ENCODE data around the gene PAQR5.
"Not testable (repeated sequence)": the region's sequence is repeated elsewhere in the genome, so short reads cannot be mapped to it uniquely, and the experiment has no call there.

The PAQR5 gene

GRCh38 chr15:69337138-69337537 lies 38.4 kb downstream of the PAQR5 start:
- no peak overlapping the region for H3K4me2 ChIP-seq (ENCODE audit: low read length)
- H3K4me1 ChIP-seq (ENCODE audit: insufficient read depth, low read length, severe bottlenecking): no peaks in the 10 kb centered on the region
- H2AFZ ChIP-seq (ENCODE audit: low read length): no peak overlapping the region
- no peaks in the 10 kb centered on the region for H3K27me3 ChIP-seq (ENCODE audit: insufficient read depth, low read length)
- H3K79me2 ChIP-seq (ENCODE audit: insufficient read depth, low read length): no peaks in the 10 kb centered on the region
- no peaks in the 10 kb centered on the region for H3K9me2 ChIP-seq (ENCODE audit: low read depth, low read length)
- no peaks in the 10 kb centered on the region for H3K36me3 ChIP-seq (ENCODE audit: insufficient read depth, low read length)
- H4K20me1 ChIP-seq (ENCODE audit: insufficient read depth, low read length): no peaks in the 10 kb centered on the region
- no peak overlapping the region for H3K9ac ChIP-seq (ENCODE audit: low read length)
- no peaks in the 10 kb centered on the region for H3K9me3 ChIP-seq (ENCODE audit: low read length)
- no peaks in the 10 kb centered on the region for H3F3A ChIP-seq (ENCODE audit: insufficient read depth, low read length)
- no peak overlapping the region for H3K4me3 ChIP-seq (ENCODE audit: low read depth, low read length, poor library complexity, severe bottlenecking)
- no peak for TF ChIP-seq EZH2 (IDR thresholded peaks at IDR 0.05; ENCODE audit: borderline replicate concordance, low read length)
- TF ChIP-seq, protein P1, sequence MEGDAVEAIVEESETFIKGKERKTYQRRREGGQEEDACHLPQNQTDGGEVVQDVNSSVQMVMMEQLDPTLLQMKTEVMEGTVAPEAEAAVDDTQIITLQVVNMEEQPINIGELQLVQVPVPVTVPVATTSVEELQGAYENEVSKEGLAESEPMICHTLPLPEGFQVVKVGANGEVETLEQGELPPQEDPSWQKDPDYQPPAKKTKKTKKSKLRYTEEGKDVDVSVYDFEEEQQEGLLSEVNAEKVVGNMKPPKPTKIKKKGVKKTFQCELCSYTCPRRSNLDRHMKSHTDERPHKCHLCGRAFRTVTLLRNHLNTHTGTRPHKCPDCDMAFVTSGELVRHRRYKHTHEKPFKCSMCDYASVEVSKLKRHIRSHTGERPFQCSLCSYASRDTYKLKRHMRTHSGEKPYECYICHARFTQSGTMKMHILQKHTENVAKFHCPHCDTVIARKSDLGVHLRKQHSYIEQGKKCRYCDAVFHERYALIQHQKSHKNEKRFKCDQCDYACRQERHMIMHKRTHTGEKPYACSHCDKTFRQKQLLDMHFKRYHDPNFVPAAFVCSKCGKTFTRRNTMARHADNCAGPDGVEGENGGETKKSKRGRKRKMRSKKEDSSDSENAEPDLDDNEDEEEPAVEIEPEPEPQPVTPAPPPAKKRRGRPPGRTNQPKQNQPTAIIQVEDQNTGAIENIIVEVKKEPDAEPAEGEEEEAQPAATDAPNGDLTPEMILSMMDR (IDR thresholded peaks at IDR 0.05; ENCODE audit: low read length): no peak
- H3K27ac ChIP-seq (ENCODE audit: low read depth, low read length, poor library complexity, severe bottlenecking): no peak overlapping the region

- no peak overlapping the region for H3K27ac ChIP-seq (ENCODE audit: low read depth, low read length, poor library complexity, severe bottlenecking)
- no peak overlapping the region for H3K9ac ChIP-seq (ENCODE audit: low read length)
Observed at GRCh38 chr15:69338535-69339213, 40.0 kb downstream of the PAQR5 start.

GRCh38 chr15:69339214-69339543 lies 40.5 kb downstream of the PAQR5 start:
- not testable (repeated sequence) for H3K9me3 ChIP-seq (ENCODE audit: low read length); H3F3A ChIP-seq (ENCODE audit: insufficient read depth, low read length); H3K9me2 ChIP-seq (ENCODE audit: low read depth, low read length); H3K4me3 ChIP-seq (ENCODE audit: low read depth, low read length, poor library complexity, severe bottlenecking); H3K27ac ChIP-seq (ENCODE audit: low read depth, low read length, poor library complexity, severe bottlenecking); H3K36me3 ChIP-seq (ENCODE audit: insufficient read depth, low read length); H3K9ac ChIP-seq (ENCODE audit: low read length); H2AFZ ChIP-seq (ENCODE audit: low read length); H3K79me2 ChIP-seq (ENCODE audit: insufficient read depth, low read length); H3K4me2 ChIP-seq (ENCODE audit: low read length); H3K4me1 ChIP-seq (ENCODE audit: insufficient read depth, low read length, severe bottlenecking); H3K27me3 ChIP-seq (ENCODE audit: insufficient read depth, low read length); H4K20me1 ChIP-seq (ENCODE audit: insufficient read depth, low read length)

More at GRCh38 chr15:69338535-69339213, 40.0 kb downstream of the PAQR5 start:
- Histone ChIP-seq H3K9me3 (ENCODE audit: low read length) (no peaks in the 10 kb centered on the region), H3K4me3 (ENCODE audit: low read depth, low read length, poor library complexity, severe bottlenecking) (no peak overlapping the region), H3K36me3 (ENCODE audit: insufficient read depth, low read length) (no peaks in the 10 kb centered on the region), H3K4me2 (ENCODE audit: low read length) (no peak overlapping the region), H3F3A (ENCODE audit: insufficient read depth, low read length) (no peaks in the 10 kb centered on the region), H3K4me1 (ENCODE audit: insufficient read depth, low read length, severe bottlenecking) (no peaks in the 10 kb centered on the region), H3K9me2 (ENCODE audit: low read depth, low read length) (no peaks in the 10 kb centered on the region), H2AFZ (ENCODE audit: low read length) (no peak overlapping the region), H4K20me1 (ENCODE audit: insufficient read depth, low read length) (no peaks in the 10 kb centered on the region), H3K79me2 (ENCODE audit: insufficient read depth, low read length) (no peaks in the 10 kb centered on the region), H3K27me3 (ENCODE audit: insufficient read depth, low read length) (no peaks in the 10 kb centered on the region)
- TF ChIP-seq EZH2 (IDR thresholded peaks at IDR 0.05; ENCODE audit: borderline replicate concordance, low read length): no peak
- TF ChIP-seq, protein P1 (IDR thresholded peaks at IDR 0.05; ENCODE audit: low read length): no peak

- Histone ChIP-seq H4K20me1 (ENCODE audit: insufficient read depth, low read length) (no peaks in the 10 kb centered on the region), H3F3A (ENCODE audit: insufficient read depth, low read length) (no peaks in the 10 kb centered on the region), H3K4me3 (ENCODE audit: low read depth, low read length, poor library complexity, severe bottlenecking) (no peak overlapping the region), H3K36me3 (ENCODE audit: insufficient read depth, low read length) (no peaks in the 10 kb centered on the region), H3K27ac (ENCODE audit: low read depth, low read length, poor library complexity, severe bottlenecking) (no peak overlapping the region), H3K4me1 (ENCODE audit: insufficient read depth, low read length, severe bottlenecking) (no peaks in the 10 kb centered on the region), H3K9me2 (ENCODE audit: low read depth, low read length) (no peaks in the 10 kb centered on the region), H3K9ac (ENCODE audit: low read length) (no peak overlapping the region), H2AFZ (ENCODE audit: low read length) (no peak overlapping the region), H3K4me2 (ENCODE audit: low read length) (no peak overlapping the region), H3K27me3 (ENCODE audit: insufficient read depth, low read length) (no peaks in the 10 kb centered on the region), H3K9me3 (ENCODE audit: low read length) (no peaks in the 10 kb centered on the region), H3K79me2 (ENCODE audit: insufficient read depth, low read length) (no peaks in the 10 kb centered on the region)
- TF ChIP-seq, protein P1 (IDR thresholded peaks at IDR 0.05; ENCODE audit: low read length): no peak
- TF ChIP-seq EZH2 (IDR thresholded peaks at IDR 0.05; ENCODE audit: borderline replicate concordance, low read length): no peak
Observed at GRCh38 chr15:69340243-69340900, 41.7 kb downstream of the PAQR5 start.

Data from OCI-LY1 (cell line).